SW 1271 (cell line): Measurements from ENCODE around the gene MAL.

Experiments used
- DNase-seq, 2 experiments: peaks; one replicate each; lab custom pipeline; 2025; lab: John Stamatoyannopoulos, UW

The MAL gene

GRCh38 chr2:95099910-95100309 lies 74.4 kb downstream of the MAL start:
- no peak for DNase-seq
